IMR-90 (cell line): ENCODE data around the gene LRRC7. TPM values are rescaled to one million over a fixed set of nuclear protein-coding genes. Genes with fewer than 3 reads are reported as not detected.

Experiments
- ATAC-seq: fragments of 200-7000 bp; cut with Tn5 transposase; 2 replicates; pipeline ENCODE4 v1.9.1; 2020; ENCODE audit warnings: low read depth, mild to moderate bottlenecking, moderate library complexity
- BruUV-seq: library from RNA; stranded (reverse); fragments of 400-500 nt; replicated peaks from 2 replicates; lab custom pipeline; 2021; lab: Mats Ljungman, UMichigan
- CTCF ChIA-PET: fragments of 300-600 bp; formaldehyde crosslinking; extraction: SDS; loops from one replicate; lab custom pipeline; 2021; ENCODE audit warnings: antibody characterized with exemption; lab: Yijun Ruan, JAX
- POLR2A ChIA-PET: fragments of 300-600 bp; sonication (Branson Sonifier 250); formaldehyde crosslinking; loops from one replicate; lab custom pipeline; 2022; ENCODE audit warnings: antibody characterized with exemption; ENCODE audit not compliant: unreplicated experiment; lab: Charles Lee
- DNase-seq: peaks from one replicate; pipeline ENCODE4 v3.0.0; 2013
- H2AFZ ChIP-seq: replicated peaks from 2 replicates; pipeline ENCODE3; 2013; ENCODE audit warnings: low read length, mild to moderate bottlenecking; ENCODE audit not compliant: poor library complexity
- H2AK5ac ChIP-seq: 2 replicates; pipeline ENCODE4 v1.6.1; 2013; ENCODE audit warnings: low read depth, low read length, inconsistent platforms
- H2AK9ac ChIP-seq: replicated peaks from 2 replicates; pipeline ENCODE3; 2013; ENCODE audit warnings: mild to moderate bottlenecking, low read depth, low read length, moderate library complexity; ENCODE audit not compliant: poor library complexity
- H2BK120ac ChIP-seq: 2 replicates; pipeline ENCODE4 v1.6.1; 2013; ENCODE audit warnings: low read depth, low read length, inconsistent platforms
- H2BK15ac ChIP-seq: 3 replicates; pipeline ENCODE4 v1.6.1; 2013; ENCODE audit warnings: low read depth, low read length, inconsistent platforms
- H2BK20ac ChIP-seq: 2 replicates; pipeline ENCODE4 v1.6.1; 2013; ENCODE audit warnings: low read depth, mild to moderate bottlenecking, inconsistent platforms, low read length, moderate library complexity
- H2BK5ac ChIP-seq: 2 replicates; pipeline ENCODE4 v1.6.1; 2013; ENCODE audit warnings: mild to moderate bottlenecking, low read depth, low read length, inconsistent platforms; ENCODE audit not compliant: poor library complexity, severe bottlenecking
- H3K14ac ChIP-seq: replicated peaks from 2 replicates; pipeline ENCODE4 v1.6.1; 2013; ENCODE audit warnings: low read depth, low read length, inconsistent platforms
- H3K18ac ChIP-seq: 2 replicates; pipeline ENCODE4 v1.6.1; 2013; ENCODE audit warnings: low read depth, low read length, control low read depth
- H3K23ac ChIP-seq: 2 replicates; pipeline ENCODE4 v1.6.1; 2013; ENCODE audit warnings: low read depth, low read length, inconsistent platforms
- H3K27ac ChIP-seq: 2 replicates; pipeline ENCODE4 v1.5.1; 2013; ENCODE audit warnings: mild to moderate bottlenecking, control low read depth, low read length; ENCODE audit not compliant: insufficient read depth
- H3K27me3 ChIP-seq: 2 replicates; pipeline ENCODE4 v1.6.1; 2013; ENCODE audit warnings: low read length; ENCODE audit not compliant: control insufficient read depth, insufficient read depth
- H3K36me3 ChIP-seq: 2 replicates; pipeline ENCODE4 v1.6.1; 2013; ENCODE audit warnings: low read length, mixed read lengths; ENCODE audit not compliant: control insufficient read depth, insufficient read depth
- H3K4ac ChIP-seq: 2 replicates; pipeline ENCODE4 v1.6.1; 2013; ENCODE audit warnings: low read depth, low read length, inconsistent platforms
- H3K4me1 ChIP-seq: 2 replicates; pipeline ENCODE4 v1.6.1; 2013; ENCODE audit warnings: low read length, mixed read lengths; ENCODE audit not compliant: control insufficient read depth, insufficient read depth
- H3K4me2 ChIP-seq: 2 replicates; pipeline ENCODE4 v1.6.1; 2013; ENCODE audit warnings: low read depth, mild to moderate bottlenecking, control low read depth, low read length, moderate library complexity
- H3K4me3 ChIP-seq: 2 replicates; pipeline ENCODE4 v1.5.1; 2013; ENCODE audit warnings: low read depth, mild to moderate bottlenecking, control low read depth, low read length, moderate library complexity; ENCODE audit not compliant: insufficient read depth
- H3K56ac ChIP-seq: 2 replicates; pipeline ENCODE4 v1.6.1; 2013; ENCODE audit warnings: low read length, inconsistent platforms; ENCODE audit not compliant: insufficient read depth; ENCODE audit errors: extremely low read depth
- H3K79me1 ChIP-seq, 2 experiments: 2 replicates each; pipeline ENCODE4 v1.6.1; 2013; ENCODE audit warnings: low read length in 2 of 2, inconsistent platforms in 1 of 2, low read depth in 1 of 2
- H3K9ac ChIP-seq: 2 replicates; pipeline ENCODE4 v1.6.1; 2013; ENCODE audit warnings: low read depth, low read length, control low read depth
- H3K9me1 ChIP-seq: 2 replicates; pipeline ENCODE4 v1.6.1; 2013; ENCODE audit warnings: low read length, inconsistent platforms; ENCODE audit not compliant: insufficient read depth
- H3K9me3 ChIP-seq: 2 replicates; pipeline ENCODE4 v1.6.1; 2013; ENCODE audit warnings: low read length; ENCODE audit not compliant: control insufficient read depth, insufficient read depth
- H4K20me1 ChIP-seq: 2 replicates; pipeline ENCODE4 v1.6.1; 2013; ENCODE audit warnings: low read length, inconsistent platforms; ENCODE audit not compliant: insufficient read depth
- H4K5ac ChIP-seq: 2 replicates; pipeline ENCODE4 v1.6.1; 2013; ENCODE audit warnings: mild to moderate bottlenecking, low read depth, low read length, control low read depth
- H4K8ac ChIP-seq, 2 experiments: 2 replicates each; pipeline ENCODE4 v1.6.1; 2013; ENCODE audit warnings: low read depth in 2 of 2, low read length in 2 of 2, control low read depth in 1 of 2, inconsistent platforms in 1 of 2
- H4K91ac ChIP-seq: 2 replicates; pipeline ENCODE4 v1.6.1; 2013; ENCODE audit warnings: low read depth, low read length, inconsistent platforms; ENCODE audit not compliant: insufficient read depth
- POLR2A ChIP-seq: IDR thresholded peaks from 2 replicates; pipeline ENCODE4 v1.6.1; 2012; ENCODE audit warnings: mild to moderate bottlenecking, low read depth, low read length
- WGBS, 2 experiments: methylation state at CpG; one replicate each; pipeline versions ENCODE4 v1.1.5 to v1.1.7; 2013; ENCODE audit warnings: missing lambda C conversion rate in 2 of 2; ENCODE audit not compliant: insufficient read length in 1 of 2; ENCODE audit errors: extremely low coverage in 2 of 2; 5-methylcytosine and 5-hydroxymethylcytosine counted together
- dilution Hi-C: fragments of 300-500 bp; cut with HindIII; formaldehyde crosslinking; loops from one replicate; pipeline ENCODE4 v1.14.3; 2018; ENCODE audit warnings: low sequenced_read_pairs; ENCODE audit not compliant: unreplicated experiment
- in situ Hi-C: fragments of 300-500 bp; cut with MboI; formaldehyde crosslinking; loops from 3 replicates; pipeline ENCODE4 v1.14.3; 2019; ENCODE audit warnings: low sequenced_read_pairs, inconsistent platforms, mixed read lengths
- intact Hi-C: fragments of 100-400 bp; cut with micrococcal nuclease; formaldehyde crosslinking; loops from 2 replicates; pipeline ENCODE4 v1.10.0; 2022
- polyA plus RNA-seq, 3 experiments: library from polyadenylated mRNA; depleted of rRNA; stranded (reverse); fragments of >200 nt; gene quantifications; 2 replicates each; pipeline ENCODE4 v1.2.3, GENCODE V29; 2012; ENCODE audit warnings: low replicate concordance in 1 of 3
- total RNA-seq: library from RNA; depleted of rRNA; stranded (reverse); fragments of >200 nt; gene quantifications from 2 replicates; pipeline ENCODE4 v1.2.3, GENCODE V29; 2012

LRRC7 gene
- total and polyA plus RNA-seq, 2 of the 4 experiments (the other 2 are of a cell fraction), result under 0.01 to 0.02 TPM

DNA sequence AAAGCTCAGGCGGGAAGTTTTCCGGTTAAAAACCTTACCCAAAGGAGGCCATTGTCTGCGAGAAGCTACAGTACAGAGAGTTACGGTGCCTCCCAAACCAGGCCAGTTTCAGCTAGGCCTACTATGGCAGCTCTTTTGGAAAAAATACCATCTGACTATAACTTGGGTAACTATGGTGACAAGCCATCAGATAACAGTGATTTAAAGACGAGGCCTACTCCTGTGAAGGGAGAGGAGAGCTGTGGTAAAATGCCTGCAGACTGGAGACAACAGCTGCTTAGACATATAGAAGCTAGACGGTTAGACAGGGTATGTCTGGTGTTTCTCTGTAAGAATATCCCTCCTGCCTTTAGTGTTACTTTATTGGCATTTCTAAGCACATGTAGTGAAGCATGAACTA lies 471.8 kb downstream of the LRRC7 start:
- Histone ChIP-seq H3K36me3 (no peaks in the 10 kb centered on the region), H3K56ac (no peak overlapping the region), H2AK5ac (no peak overlapping the region), H4K91ac (no peak overlapping the region), H3K9ac (no peak overlapping the region), H3K4me2 (no peak overlapping the region), H3K14ac (no peak overlapping the region), H3K27ac (no peak overlapping the region), H2BK5ac (no peak overlapping the region), H4K20me1 (no peaks in the 10 kb centered on the region), H3K4me3 (no peak overlapping the region), H3K18ac (no peak overlapping the region), H3K9me3 (no peaks in the 10 kb centered on the region), H2AK9ac (no peak overlapping the region), H3K79me1 (no peaks in the 10 kb centered on the region), H2BK20ac (no peak overlapping the region), H3K23ac (no peak overlapping the region), H2BK120ac (no peak overlapping the region), H3K9me1 (no peaks in the 10 kb centered on the region), H4K8ac (no peak overlapping the region), H2AFZ (no peak overlapping the region), H3K4ac (no peak overlapping the region), H3K4me1 (no peaks in the 10 kb centered on the region), H3K27me3 (no peaks in the 10 kb centered on the region), H2BK15ac (no peak overlapping the region), H4K5ac (no peak overlapping the region)
- POLR2A ChIA-PET, result no interaction called here
- BruUV-seq, result no TSS peak
- in situ Hi-C loops, result loop anchor here (25.0 kb wide), 1 partner anchor 98 kb away; no protein-coding TSS in a partner anchor
- CTCF ChIA-PET, result interaction anchor here (0.6 kb wide), 1 partner anchor 103 kb away, joined by 3 read pairs; no protein-coding TSS in a partner anchor
- 83% methylated on average over 2 of the region's 6 CpGs; no CpG with 5 or more reads in 1 of the 2 experiments for WGBS, 2 experiments
- ATAC-seq (no peak), DNase-seq (no peak)
- dilution Hi-C loops, result no loop called here
- no peak for TF ChIP-seq POLR2A
- intact Hi-C loops, result loop anchor here (10.0 kb wide), 1 partner anchor 185 kb away; the partner anchor contains the start of gene SRSF11
